ENCODE measurements around the gene RRAGB. TPM values are rescaled to one million over a fixed set of nuclear protein-coding genes. Genes with fewer than 3 reads are reported as not detected.
"Not testable (repeated sequence)": the region's sequence is repeated elsewhere in the genome, so short reads cannot be mapped to it uniquely, and the experiment has no call there.

The RRAGB gene
- total RNA-seq, 1 experiment from 2014 or later = 19.6 TPM

DNA sequence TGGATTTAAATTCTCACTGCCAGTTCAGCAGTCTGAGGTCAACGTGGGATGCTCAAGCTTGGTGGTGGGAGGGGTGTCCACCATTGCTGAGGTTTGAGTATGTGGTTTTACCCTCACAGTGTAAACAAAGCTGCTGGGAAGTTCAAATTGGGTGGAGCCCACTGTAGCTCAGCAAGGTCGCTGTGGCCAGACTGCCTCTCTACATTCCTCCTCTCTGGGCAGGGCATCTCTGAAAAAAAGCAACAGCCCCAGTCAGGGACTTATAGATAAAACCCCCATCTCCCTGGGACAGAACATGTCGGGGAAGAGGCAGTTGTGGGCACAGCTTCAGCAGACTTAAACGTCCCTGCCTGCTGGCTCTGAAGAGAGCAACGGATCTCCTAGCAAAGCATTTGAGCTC lies 14.9 kb upstream of the RRAGB start:
- POLR2A ChIA-PET = no interaction called here
- H3K4me1 ChIP-seq (ENCODE audit: control insufficient read depth, insufficient read depth, low read length) = no peaks in the 10 kb centered on the region

DNA sequence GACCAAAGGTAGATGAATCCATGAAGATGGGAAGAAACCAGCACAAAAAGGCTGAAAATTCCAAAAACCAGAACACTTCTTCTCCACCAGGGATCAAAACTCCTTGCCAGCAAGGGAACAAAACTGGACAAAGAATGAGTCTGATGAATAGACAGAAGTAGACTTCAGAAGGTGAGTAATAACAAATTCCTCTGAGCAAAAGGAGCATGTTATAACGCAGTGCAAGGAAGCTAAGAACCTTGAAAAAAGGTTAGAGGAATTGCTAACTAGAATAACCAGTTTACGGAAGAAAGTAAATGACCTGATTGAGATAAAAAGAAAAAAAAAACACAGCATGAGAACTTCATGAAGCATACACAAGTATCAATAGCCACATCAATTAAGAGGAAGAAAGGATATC lies 14.1 kb upstream of the RRAGB start:
- in situ Hi-C loops (cut with HindIII; ENCODE audit: low pct_unique_long_range_greater_than_20kb, low sequenced_read_pairs); intact Hi-C loops (cut with micrococcal nuclease; ENCODE audit: unreplicated experiment); H3K9me3 ChIP-seq (ENCODE audit: control insufficient read depth, insufficient read depth, low read depth, low read length); CTCF ChIA-PET; H3K4me3 ChIP-seq (ENCODE audit: low read depth in 2 of 2, low read length in 2 of 2); ATAC-seq; H3K4me1 ChIP-seq (ENCODE audit: control insufficient read depth, insufficient read depth, low read length); H3K36me3 ChIP-seq (ENCODE audit: control insufficient read depth, insufficient read depth, low read length); H3K27ac ChIP-seq (ENCODE audit: low read length); POLR2A ChIA-PET; H3K27me3 ChIP-seq (ENCODE audit: control insufficient read depth, insufficient read depth, low read length); DNase-seq (ENCODE audit: low read depth, low spot score); BruUV-seq (replicated peaks): not testable (repeated sequence)

More for the DNA sequence above, 14.9 kb upstream of the RRAGB start:
- H3K4me3 ChIP-seq (ENCODE audit: low read depth in 2 of 2, low read length in 2 of 2) = no peak overlapping the region
- no peaks in the 10 kb centered on the region for H3K9me3 ChIP-seq (ENCODE audit: control insufficient read depth, insufficient read depth, low read depth, low read length)
- TF ChIP-seq SIN3A (IDR thresholded peaks at IDR 0.05; ENCODE audit: borderline replicate concordance, insufficient read depth, low read depth, low read length) = no peak
- TF ChIP-seq POLR2AphosphoS5 (IDR thresholded peaks at IDR 0.05; ENCODE audit: low read depth, low read length) = no peak
- TF ChIP-seq, protein P1, sequence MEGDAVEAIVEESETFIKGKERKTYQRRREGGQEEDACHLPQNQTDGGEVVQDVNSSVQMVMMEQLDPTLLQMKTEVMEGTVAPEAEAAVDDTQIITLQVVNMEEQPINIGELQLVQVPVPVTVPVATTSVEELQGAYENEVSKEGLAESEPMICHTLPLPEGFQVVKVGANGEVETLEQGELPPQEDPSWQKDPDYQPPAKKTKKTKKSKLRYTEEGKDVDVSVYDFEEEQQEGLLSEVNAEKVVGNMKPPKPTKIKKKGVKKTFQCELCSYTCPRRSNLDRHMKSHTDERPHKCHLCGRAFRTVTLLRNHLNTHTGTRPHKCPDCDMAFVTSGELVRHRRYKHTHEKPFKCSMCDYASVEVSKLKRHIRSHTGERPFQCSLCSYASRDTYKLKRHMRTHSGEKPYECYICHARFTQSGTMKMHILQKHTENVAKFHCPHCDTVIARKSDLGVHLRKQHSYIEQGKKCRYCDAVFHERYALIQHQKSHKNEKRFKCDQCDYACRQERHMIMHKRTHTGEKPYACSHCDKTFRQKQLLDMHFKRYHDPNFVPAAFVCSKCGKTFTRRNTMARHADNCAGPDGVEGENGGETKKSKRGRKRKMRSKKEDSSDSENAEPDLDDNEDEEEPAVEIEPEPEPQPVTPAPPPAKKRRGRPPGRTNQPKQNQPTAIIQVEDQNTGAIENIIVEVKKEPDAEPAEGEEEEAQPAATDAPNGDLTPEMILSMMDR (IDR thresholded peaks at IDR 0.05) = no peak
- TF ChIP-seq TCF7L2 (IDR thresholded peaks at IDR 0.05; ENCODE audit: low read depth, low read length) = no peak
- TF ChIP-seq, protein P2, sequence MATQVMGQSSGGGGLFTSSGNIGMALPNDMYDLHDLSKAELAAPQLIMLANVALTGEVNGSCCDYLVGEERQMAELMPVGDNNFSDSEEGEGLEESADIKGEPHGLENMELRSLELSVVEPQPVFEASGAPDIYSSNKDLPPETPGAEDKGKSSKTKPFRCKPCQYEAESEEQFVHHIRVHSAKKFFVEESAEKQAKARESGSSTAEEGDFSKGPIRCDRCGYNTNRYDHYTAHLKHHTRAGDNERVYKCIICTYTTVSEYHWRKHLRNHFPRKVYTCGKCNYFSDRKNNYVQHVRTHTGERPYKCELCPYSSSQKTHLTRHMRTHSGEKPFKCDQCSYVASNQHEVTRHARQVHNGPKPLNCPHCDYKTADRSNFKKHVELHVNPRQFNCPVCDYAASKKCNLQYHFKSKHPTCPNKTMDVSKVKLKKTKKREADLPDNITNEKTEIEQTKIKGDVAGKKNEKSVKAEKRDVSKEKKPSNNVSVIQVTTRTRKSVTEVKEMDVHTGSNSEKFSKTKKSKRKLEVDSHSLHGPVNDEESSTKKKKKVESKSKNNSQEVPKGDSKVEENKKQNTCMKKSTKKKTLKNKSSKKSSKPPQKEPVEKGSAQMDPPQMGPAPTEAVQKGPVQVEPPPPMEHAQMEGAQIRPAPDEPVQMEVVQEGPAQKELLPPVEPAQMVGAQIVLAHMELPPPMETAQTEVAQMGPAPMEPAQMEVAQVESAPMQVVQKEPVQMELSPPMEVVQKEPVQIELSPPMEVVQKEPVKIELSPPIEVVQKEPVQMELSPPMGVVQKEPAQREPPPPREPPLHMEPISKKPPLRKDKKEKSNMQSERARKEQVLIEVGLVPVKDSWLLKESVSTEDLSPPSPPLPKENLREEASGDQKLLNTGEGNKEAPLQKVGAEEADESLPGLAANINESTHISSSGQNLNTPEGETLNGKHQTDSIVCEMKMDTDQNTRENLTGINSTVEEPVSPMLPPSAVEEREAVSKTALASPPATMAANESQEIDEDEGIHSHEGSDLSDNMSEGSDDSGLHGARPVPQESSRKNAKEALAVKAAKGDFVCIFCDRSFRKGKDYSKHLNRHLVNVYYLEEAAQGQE (IDR thresholded peaks at IDR 0.05; ENCODE audit: insufficient read depth in 1 of 2, low read depth in 2 of 2, low read length in 1 of 2) = no peak
- ATAC-seq (no peak), DNase-seq (ENCODE audit: low read depth, low spot score) (no peak)
- in situ Hi-C loops (cut with HindIII; ENCODE audit: low pct_unique_long_range_greater_than_20kb, low sequenced_read_pairs) (no loop called here), intact Hi-C loops (cut with micrococcal nuclease; ENCODE audit: unreplicated experiment) (no loop called here)
- no peaks in the 10 kb centered on the region for H3K36me3 ChIP-seq (ENCODE audit: control insufficient read depth, insufficient read depth, low read length)
- no TSS peak for BruUV-seq (replicated peaks)
- CTCF ChIA-PET = no interaction called here
- no peaks in the 10 kb centered on the region for H3K27me3 ChIP-seq (ENCODE audit: control insufficient read depth, insufficient read depth, low read length)
- H3K27ac ChIP-seq (ENCODE audit: low read length) = no peak overlapping the region

DNA sequence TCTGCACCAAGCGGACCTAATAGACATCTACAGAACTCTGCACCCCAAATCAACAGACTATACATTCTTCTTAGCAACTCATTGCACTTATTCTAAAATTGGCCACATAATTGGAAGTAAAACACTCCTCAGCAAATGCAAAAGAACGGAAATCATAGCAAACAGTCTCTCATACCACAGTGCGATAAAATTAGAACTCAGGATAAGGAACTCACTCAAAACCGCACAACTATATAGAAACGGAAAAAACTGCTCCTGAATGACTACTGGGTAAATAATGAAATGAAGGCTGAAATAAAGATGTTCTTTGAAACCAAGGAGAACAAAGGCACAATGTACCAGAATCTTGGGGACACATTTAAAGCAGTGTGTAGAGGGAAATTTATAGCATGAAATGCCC lies 12.5 kb upstream of the RRAGB start:
- CTCF ChIA-PET; H3K27ac ChIP-seq (ENCODE audit: low read length); H3K4me3 ChIP-seq (ENCODE audit: low read depth in 2 of 2, low read length in 2 of 2); H3K4me1 ChIP-seq (ENCODE audit: control insufficient read depth, insufficient read depth, low read length); intact Hi-C loops (cut with micrococcal nuclease; ENCODE audit: unreplicated experiment); DNase-seq (ENCODE audit: low read depth, low spot score); H3K36me3 ChIP-seq (ENCODE audit: control insufficient read depth, insufficient read depth, low read length); in situ Hi-C loops (cut with HindIII; ENCODE audit: low pct_unique_long_range_greater_than_20kb, low sequenced_read_pairs); H3K9me3 ChIP-seq (ENCODE audit: control insufficient read depth, insufficient read depth, low read depth, low read length); ATAC-seq; H3K27me3 ChIP-seq (ENCODE audit: control insufficient read depth, insufficient read depth, low read length); POLR2A ChIA-PET; BruUV-seq (replicated peaks): not testable (repeated sequence)
